IMR-90 (cell line): ENCODE measurements around the gene GABRG2. TPM values are rescaled to one million over a fixed set of nuclear protein-coding genes. Genes with fewer than 3 reads are reported as not detected.

Source experiments
- ATAC-seq: fragments of 200-7000 bp; cut with Tn5 transposase; 2 replicates; pipeline ENCODE4 v1.9.1; 2020; ENCODE audit warnings: low read depth, mild to moderate bottlenecking, moderate library complexity
- BruUV-seq: library from RNA; stranded (reverse); fragments of 400-500 nt; replicated peaks from 2 replicates; lab custom pipeline; 2021; lab: Mats Ljungman, UMichigan
- CTCF ChIA-PET: fragments of 300-600 bp; formaldehyde crosslinking; extraction: SDS; loops from one replicate; lab custom pipeline; 2021; ENCODE audit warnings: antibody characterized with exemption; lab: Yijun Ruan, JAX
- POLR2A ChIA-PET: fragments of 300-600 bp; sonication (Branson Sonifier 250); formaldehyde crosslinking; loops from one replicate; lab custom pipeline; 2022; ENCODE audit warnings: antibody characterized with exemption; ENCODE audit not compliant: unreplicated experiment; lab: Charles Lee
- DNase-seq: peaks from one replicate; pipeline ENCODE4 v3.0.0; 2013
- H2AFZ ChIP-seq: replicated peaks from 2 replicates; pipeline ENCODE3; 2013; ENCODE audit warnings: low read length, mild to moderate bottlenecking; ENCODE audit not compliant: poor library complexity
- H2AK5ac ChIP-seq: 2 replicates; pipeline ENCODE4 v1.6.1; 2013; ENCODE audit warnings: low read depth, low read length, inconsistent platforms
- H2AK9ac ChIP-seq: replicated peaks from 2 replicates; pipeline ENCODE3; 2013; ENCODE audit warnings: mild to moderate bottlenecking, low read depth, low read length, moderate library complexity; ENCODE audit not compliant: poor library complexity
- H2BK120ac ChIP-seq: 2 replicates; pipeline ENCODE4 v1.6.1; 2013; ENCODE audit warnings: low read depth, low read length, inconsistent platforms
- H2BK15ac ChIP-seq: 3 replicates; pipeline ENCODE4 v1.6.1; 2013; ENCODE audit warnings: low read depth, low read length, inconsistent platforms
- H2BK20ac ChIP-seq: 2 replicates; pipeline ENCODE4 v1.6.1; 2013; ENCODE audit warnings: low read depth, mild to moderate bottlenecking, inconsistent platforms, low read length, moderate library complexity
- H2BK5ac ChIP-seq: 2 replicates; pipeline ENCODE4 v1.6.1; 2013; ENCODE audit warnings: mild to moderate bottlenecking, low read depth, low read length, inconsistent platforms; ENCODE audit not compliant: poor library complexity, severe bottlenecking
- H3K14ac ChIP-seq: replicated peaks from 2 replicates; pipeline ENCODE4 v1.6.1; 2013; ENCODE audit warnings: low read depth, low read length, inconsistent platforms
- H3K18ac ChIP-seq: 2 replicates; pipeline ENCODE4 v1.6.1; 2013; ENCODE audit warnings: low read depth, low read length, control low read depth
- H3K23ac ChIP-seq: 2 replicates; pipeline ENCODE4 v1.6.1; 2013; ENCODE audit warnings: low read depth, low read length, inconsistent platforms
- H3K27ac ChIP-seq: 2 replicates; pipeline ENCODE4 v1.5.1; 2013; ENCODE audit warnings: mild to moderate bottlenecking, control low read depth, low read length; ENCODE audit not compliant: insufficient read depth
- H3K27me3 ChIP-seq: 2 replicates; pipeline ENCODE4 v1.6.1; 2013; ENCODE audit warnings: low read length; ENCODE audit not compliant: control insufficient read depth, insufficient read depth
- H3K36me3 ChIP-seq: 2 replicates; pipeline ENCODE4 v1.6.1; 2013; ENCODE audit warnings: low read length, mixed read lengths; ENCODE audit not compliant: control insufficient read depth, insufficient read depth
- H3K4ac ChIP-seq: 2 replicates; pipeline ENCODE4 v1.6.1; 2013; ENCODE audit warnings: low read depth, low read length, inconsistent platforms
- H3K4me1 ChIP-seq: 2 replicates; pipeline ENCODE4 v1.6.1; 2013; ENCODE audit warnings: low read length, mixed read lengths; ENCODE audit not compliant: control insufficient read depth, insufficient read depth
- H3K4me2 ChIP-seq: 2 replicates; pipeline ENCODE4 v1.6.1; 2013; ENCODE audit warnings: low read depth, mild to moderate bottlenecking, control low read depth, low read length, moderate library complexity
- H3K4me3 ChIP-seq: 2 replicates; pipeline ENCODE4 v1.5.1; 2013; ENCODE audit warnings: low read depth, mild to moderate bottlenecking, control low read depth, low read length, moderate library complexity; ENCODE audit not compliant: insufficient read depth
- H3K56ac ChIP-seq: 2 replicates; pipeline ENCODE4 v1.6.1; 2013; ENCODE audit warnings: low read length, inconsistent platforms; ENCODE audit not compliant: insufficient read depth; ENCODE audit errors: extremely low read depth
- H3K79me1 ChIP-seq, 2 experiments: 2 replicates each; pipeline ENCODE4 v1.6.1; 2013; ENCODE audit warnings: low read length in 2 of 2, inconsistent platforms in 1 of 2, low read depth in 1 of 2
- H3K9ac ChIP-seq: 2 replicates; pipeline ENCODE4 v1.6.1; 2013; ENCODE audit warnings: low read depth, low read length, control low read depth
- H3K9me1 ChIP-seq: 2 replicates; pipeline ENCODE4 v1.6.1; 2013; ENCODE audit warnings: low read length, inconsistent platforms; ENCODE audit not compliant: insufficient read depth
- H3K9me3 ChIP-seq: 2 replicates; pipeline ENCODE4 v1.6.1; 2013; ENCODE audit warnings: low read length; ENCODE audit not compliant: control insufficient read depth, insufficient read depth
- H4K20me1 ChIP-seq: 2 replicates; pipeline ENCODE4 v1.6.1; 2013; ENCODE audit warnings: low read length, inconsistent platforms; ENCODE audit not compliant: insufficient read depth
- H4K5ac ChIP-seq: 2 replicates; pipeline ENCODE4 v1.6.1; 2013; ENCODE audit warnings: mild to moderate bottlenecking, low read depth, low read length, control low read depth
- H4K8ac ChIP-seq, 2 experiments: 2 replicates each; pipeline ENCODE4 v1.6.1; 2013; ENCODE audit warnings: low read depth in 2 of 2, low read length in 2 of 2, control low read depth in 1 of 2, inconsistent platforms in 1 of 2
- H4K91ac ChIP-seq: 2 replicates; pipeline ENCODE4 v1.6.1; 2013; ENCODE audit warnings: low read depth, low read length, inconsistent platforms; ENCODE audit not compliant: insufficient read depth
- BHLHE40 ChIP-seq: fragments of 150-350 bp; IDR thresholded peaks from 2 replicates; pipeline ENCODE4 v1.6.1; 2016; ENCODE audit warnings: mild to moderate bottlenecking, low read depth, low read length
- CEBPB ChIP-seq: IDR thresholded peaks from 2 replicates; pipeline ENCODE4 v1.6.1; 2012; ENCODE audit warnings: low read depth, low read length, improper control_type of control experiment
- CHD1 ChIP-seq: IDR thresholded peaks from 2 replicates; pipeline ENCODE4 v1.6.1; 2012; ENCODE audit warnings: low read depth, low read length, improper control_type of control experiment
- FOS ChIP-seq: fragments of 150-350 bp; IDR thresholded peaks from 2 replicates; pipeline ENCODE4 v1.6.1; 2016; ENCODE audit warnings: low read depth, low read length
- MAFK ChIP-seq: IDR thresholded peaks from 2 replicates; pipeline ENCODE4 v1.6.1; 2012; ENCODE audit warnings: low read depth, low read length, improper control_type of control experiment
- MAZ ChIP-seq: IDR thresholded peaks from 2 replicates; pipeline ENCODE4 v1.6.1; 2012; ENCODE audit warnings: low read depth, mild to moderate bottlenecking, low read length, improper control_type of control experiment, moderate library complexity, borderline replicate concordance
- MXI1 ChIP-seq: IDR thresholded peaks from 2 replicates; pipeline ENCODE4 v1.6.1; 2012; ENCODE audit warnings: low read depth, mild to moderate bottlenecking, low read length, moderate library complexity, borderline replicate concordance
- NFE2L2 ChIP-seq: fragments of 150-350 bp; IDR thresholded peaks from 2 replicates; pipeline ENCODE4 v1.6.1; 2016; ENCODE audit warnings: low read depth, mild to moderate bottlenecking, low read length
- POLR2A ChIP-seq: IDR thresholded peaks from 2 replicates; pipeline ENCODE4 v1.6.1; 2012; ENCODE audit warnings: mild to moderate bottlenecking, low read depth, low read length
- RAD21 ChIP-seq: IDR thresholded peaks from 2 replicates; pipeline ENCODE4 v1.6.1; 2012; ENCODE audit warnings: low read length, improper control_type of control experiment
- RCOR1 ChIP-seq: IDR thresholded peaks from 2 replicates; pipeline ENCODE4 v1.6.1; 2012; ENCODE audit warnings: mild to moderate bottlenecking, low read length, improper control_type of control experiment; ENCODE audit not compliant: insufficient replicate concordance
- RFX5 ChIP-seq: IDR thresholded peaks from 2 replicates; pipeline ENCODE4 v1.8.0; 2012; ENCODE audit warnings: low read depth, mild to moderate bottlenecking, low read length, moderate library complexity
- SMC3 ChIP-seq: fragments of 150-350 bp; IDR thresholded peaks from 2 replicates; pipeline ENCODE4 v1.6.1; 2016; ENCODE audit warnings: low read depth, mild to moderate bottlenecking, antibody characterized with exemption, low read length, moderate library complexity
- WGBS, 2 experiments: methylation state at CpG; one replicate each; pipeline versions ENCODE4 v1.1.5 to v1.1.7; 2013; ENCODE audit warnings: missing lambda C conversion rate in 2 of 2; ENCODE audit not compliant: insufficient read length in 1 of 2; ENCODE audit errors: extremely low coverage in 2 of 2; 5-methylcytosine and 5-hydroxymethylcytosine counted together
- dilution Hi-C: fragments of 300-500 bp; cut with HindIII; formaldehyde crosslinking; loops from one replicate; pipeline ENCODE4 v1.14.3; 2018; ENCODE audit warnings: low sequenced_read_pairs; ENCODE audit not compliant: unreplicated experiment
- in situ Hi-C: fragments of 300-500 bp; cut with MboI; formaldehyde crosslinking; loops from 3 replicates; pipeline ENCODE4 v1.14.3; 2019; ENCODE audit warnings: low sequenced_read_pairs, inconsistent platforms, mixed read lengths
- intact Hi-C: fragments of 100-400 bp; cut with micrococcal nuclease; formaldehyde crosslinking; loops from 2 replicates; pipeline ENCODE4 v1.10.0; 2022
- polyA plus RNA-seq, 3 experiments: library from polyadenylated mRNA; depleted of rRNA; stranded (reverse); fragments of >200 nt; gene quantifications; 2 replicates each; pipeline ENCODE4 v1.2.3, GENCODE V29; 2012; ENCODE audit warnings: low replicate concordance in 1 of 3
- total RNA-seq: library from RNA; depleted of rRNA; stranded (reverse); fragments of >200 nt; gene quantifications from 2 replicates; pipeline ENCODE4 v1.2.3, GENCODE V29; 2012
- TF ChIP-seq, protein P1 (sequence below): fragments of 150-350 bp; IDR thresholded peaks from 2 replicates; pipeline ENCODE4 v1.6.1; 2016; ENCODE audit warnings: low read depth, mild to moderate bottlenecking, low read length, moderate library complexity, borderline replicate concordance
- TF ChIP-seq, protein P2 (sequence below): fragments of 150-350 bp; IDR thresholded peaks from 2 replicates; pipeline ENCODE4 v1.6.1; 2017; ENCODE audit warnings: mild to moderate bottlenecking, antibody characterized with exemption, low read length, low read depth
- TF ChIP-seq, protein P3 (sequence below): conservative IDR thresholded peaks from 2 replicates; pipeline ENCODE4 v1.5.1; 2012; ENCODE audit warnings: mild to moderate bottlenecking, low read depth, low read length, improper control_type of control experiment

GABRG2 gene
- total and polyA plus RNA-seq, 2 of the 4 experiments (the other 2 are of a cell fraction), result not detected

DNA sequence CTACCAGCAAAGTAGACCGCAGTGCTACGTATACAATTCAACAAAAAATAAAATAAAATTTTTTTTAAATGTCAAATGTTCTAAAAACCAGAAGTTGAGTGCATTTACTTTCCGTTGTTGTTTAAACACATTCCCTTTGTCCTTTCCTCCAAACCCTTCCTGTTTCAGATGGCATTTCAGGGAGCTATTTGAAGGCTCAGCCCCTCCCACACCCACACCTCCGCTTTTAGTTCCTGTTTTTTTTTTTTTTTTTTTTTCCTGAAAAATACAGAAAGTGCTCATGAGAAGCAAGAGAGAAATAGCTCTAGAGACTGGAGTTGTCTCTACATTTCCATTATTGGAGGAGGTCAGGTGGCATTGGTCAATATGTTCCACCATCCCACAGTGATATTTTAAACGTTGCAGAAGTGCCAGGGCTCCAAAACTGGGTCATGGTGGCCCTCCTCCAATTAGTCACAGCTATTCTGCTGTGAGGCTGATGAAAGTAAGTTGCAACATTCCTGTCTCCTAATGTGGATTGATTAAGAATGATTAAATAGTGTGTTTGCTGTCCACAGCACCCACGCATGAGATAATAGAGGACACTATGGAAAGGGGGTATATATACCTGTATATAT, 106.9 kb downstream of the GABRG2 start:
- Histone ChIP-seq H3K9ac (no peak overlapping the region), H2AFZ (no peak overlapping the region), H3K36me3 (no peaks in the 10 kb centered on the region), H3K9me3 (peaks cover 3% of the 10 kb centered on the region), H2AK5ac (no peak overlapping the region), H3K4me1 (no peaks in the 10 kb centered on the region), H3K79me1 (no peaks in the 10 kb centered on the region), H4K8ac (no peak overlapping the region), H3K27ac (no peak overlapping the region), H2BK5ac (no peak overlapping the region), H3K9me1 (no peaks in the 10 kb centered on the region), H3K4me3 (no peak overlapping the region), H3K23ac (no peak overlapping the region), H3K14ac (no peak overlapping the region), H4K91ac (no peak overlapping the region), H3K4me2 (no peak overlapping the region), H2BK120ac (no peak overlapping the region), H3K4ac (no peak overlapping the region), H2BK20ac (no peak overlapping the region), H3K27me3 (no peaks in the 10 kb centered on the region), H4K5ac (no peak overlapping the region), H3K18ac (no peak overlapping the region), H3K56ac (no peak overlapping the region), H4K20me1 (no peaks in the 10 kb centered on the region), H2BK15ac (no peak overlapping the region), H2AK9ac (no peak overlapping the region)
- TF ChIP-seq MAZ (no peak), RCOR1 (no peak), MXI1 (no peak), RFX5 (no peak), SMC3 (no peak), FOS (no peak), MAFK (no peak), POLR2A (no peak), RAD21 (no peak), BHLHE40 (no peak), NFE2L2 (no peak), CEBPB (no peak), CHD1 (no peak)
- TF ChIP-seq, protein P1, sequence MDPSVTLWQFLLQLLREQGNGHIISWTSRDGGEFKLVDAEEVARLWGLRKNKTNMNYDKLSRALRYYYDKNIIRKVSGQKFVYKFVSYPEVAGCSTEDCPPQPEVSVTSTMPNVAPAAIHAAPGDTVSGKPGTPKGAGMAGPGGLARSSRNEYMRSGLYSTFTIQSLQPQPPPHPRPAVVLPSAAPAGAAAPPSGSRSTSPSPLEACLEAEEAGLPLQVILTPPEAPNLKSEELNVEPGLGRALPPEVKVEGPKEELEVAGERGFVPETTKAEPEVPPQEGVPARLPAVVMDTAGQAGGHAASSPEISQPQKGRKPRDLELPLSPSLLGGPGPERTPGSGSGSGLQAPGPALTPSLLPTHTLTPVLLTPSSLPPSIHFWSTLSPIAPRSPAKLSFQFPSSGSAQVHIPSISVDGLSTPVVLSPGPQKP, result no peak
- TF ChIP-seq, protein P2, sequence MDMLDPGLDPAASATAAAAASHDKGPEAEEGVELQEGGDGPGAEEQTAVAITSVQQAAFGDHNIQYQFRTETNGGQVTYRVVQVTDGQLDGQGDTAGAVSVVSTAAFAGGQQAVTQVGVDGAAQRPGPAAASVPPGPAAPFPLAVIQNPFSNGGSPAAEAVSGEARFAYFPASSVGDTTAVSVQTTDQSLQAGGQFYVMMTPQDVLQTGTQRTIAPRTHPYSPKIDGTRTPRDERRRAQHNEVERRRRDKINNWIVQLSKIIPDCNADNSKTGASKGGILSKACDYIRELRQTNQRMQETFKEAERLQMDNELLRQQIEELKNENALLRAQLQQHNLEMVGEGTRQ, result no peak
- TF ChIP-seq, protein P3, sequence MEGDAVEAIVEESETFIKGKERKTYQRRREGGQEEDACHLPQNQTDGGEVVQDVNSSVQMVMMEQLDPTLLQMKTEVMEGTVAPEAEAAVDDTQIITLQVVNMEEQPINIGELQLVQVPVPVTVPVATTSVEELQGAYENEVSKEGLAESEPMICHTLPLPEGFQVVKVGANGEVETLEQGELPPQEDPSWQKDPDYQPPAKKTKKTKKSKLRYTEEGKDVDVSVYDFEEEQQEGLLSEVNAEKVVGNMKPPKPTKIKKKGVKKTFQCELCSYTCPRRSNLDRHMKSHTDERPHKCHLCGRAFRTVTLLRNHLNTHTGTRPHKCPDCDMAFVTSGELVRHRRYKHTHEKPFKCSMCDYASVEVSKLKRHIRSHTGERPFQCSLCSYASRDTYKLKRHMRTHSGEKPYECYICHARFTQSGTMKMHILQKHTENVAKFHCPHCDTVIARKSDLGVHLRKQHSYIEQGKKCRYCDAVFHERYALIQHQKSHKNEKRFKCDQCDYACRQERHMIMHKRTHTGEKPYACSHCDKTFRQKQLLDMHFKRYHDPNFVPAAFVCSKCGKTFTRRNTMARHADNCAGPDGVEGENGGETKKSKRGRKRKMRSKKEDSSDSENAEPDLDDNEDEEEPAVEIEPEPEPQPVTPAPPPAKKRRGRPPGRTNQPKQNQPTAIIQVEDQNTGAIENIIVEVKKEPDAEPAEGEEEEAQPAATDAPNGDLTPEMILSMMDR, result no peak
- in situ Hi-C loops, result no loop called here
- no peak for DNase-seq
- ChIA-PET CTCF (no interaction called here), POLR2A (no interaction called here)
- WGBS, 2 experiments, result no CpG with 5 or more reads among the region's 6 CpGs
- ATAC-seq, result no peak
- dilution Hi-C loops, result no loop called here
- BruUV-seq, result no TSS peak
- intact Hi-C loops, result no loop called here
